ENCODE data around the gene RIMBP2. TPM values are rescaled to one million over a fixed set of nuclear protein-coding genes. Genes with fewer than 3 reads are reported as not detected.

Gene RIMBP2
- total RNA-seq, 1 donor from 2014 or later: not detected

DNA sequence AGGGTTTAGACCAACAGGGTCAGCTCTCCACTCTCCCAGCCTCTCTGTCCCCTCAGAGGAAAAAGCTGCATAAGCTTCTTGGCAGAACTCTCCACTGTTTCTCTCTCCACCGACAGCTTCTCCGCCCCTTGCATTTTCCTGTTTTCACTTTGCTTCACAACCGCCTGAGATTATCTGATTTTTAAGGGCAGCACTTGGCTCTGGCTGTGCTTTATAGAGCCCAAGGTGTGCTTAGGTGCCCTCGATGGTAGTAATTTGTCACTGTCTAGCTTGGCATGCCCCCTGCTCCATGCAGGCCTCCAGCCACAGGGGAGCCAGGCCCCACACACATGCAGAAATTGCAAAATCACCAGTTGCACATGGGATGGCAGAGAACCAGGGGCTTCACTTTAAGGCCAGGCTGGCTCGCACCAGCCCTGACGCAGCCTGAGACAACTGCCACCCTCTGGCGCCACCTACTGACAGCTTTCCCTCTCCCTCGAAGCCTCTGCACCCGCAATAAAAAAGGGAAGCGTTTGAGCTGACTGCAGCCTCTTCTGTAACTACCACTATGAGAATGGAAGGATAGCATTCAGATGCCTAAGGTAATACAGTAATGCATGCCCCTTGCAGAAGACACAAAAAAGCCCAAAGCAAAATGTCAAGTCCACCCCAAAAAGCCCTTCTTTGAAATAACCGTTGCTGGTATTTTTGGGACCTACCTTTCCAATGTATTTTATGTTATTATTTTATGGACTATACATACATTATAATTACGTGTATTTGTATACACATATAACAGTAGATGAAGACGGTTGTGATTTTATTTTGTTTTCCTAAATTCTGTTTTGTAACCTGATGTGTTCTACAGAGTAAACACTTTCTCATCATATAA is 32.0 kb upstream of the RIMBP2 start:
- H3K4me3 ChIP-seq: no peak overlapping the region
- DNase-seq: peak; percentile 79
- H3K4me1 ChIP-seq: peaks cover 4% of the 10 kb centered on the region
- H3K36me3 ChIP-seq: no peaks in the 10 kb centered on the region
- intact Hi-C loops (cut with micrococcal nuclease): loop anchor here (5.0 kb wide), 1 partner anchor 346 kb away; no protein-coding TSS in a partner anchor
- peak; percentile 88 for TF ChIP-seq CTCF (IDR thresholded peaks at IDR 0.05; ENCODE audit: borderline replicate concordance)
- H3K9me3 ChIP-seq (replicated peaks): peaks cover 3% of the 10 kb centered on the region
- H3K27ac ChIP-seq (replicated peaks): no peak overlapping the region
- peaks cover 84% of the 10 kb centered on the region for H3K27me3 ChIP-seq (ENCODE audit: low read depth)

DNA sequence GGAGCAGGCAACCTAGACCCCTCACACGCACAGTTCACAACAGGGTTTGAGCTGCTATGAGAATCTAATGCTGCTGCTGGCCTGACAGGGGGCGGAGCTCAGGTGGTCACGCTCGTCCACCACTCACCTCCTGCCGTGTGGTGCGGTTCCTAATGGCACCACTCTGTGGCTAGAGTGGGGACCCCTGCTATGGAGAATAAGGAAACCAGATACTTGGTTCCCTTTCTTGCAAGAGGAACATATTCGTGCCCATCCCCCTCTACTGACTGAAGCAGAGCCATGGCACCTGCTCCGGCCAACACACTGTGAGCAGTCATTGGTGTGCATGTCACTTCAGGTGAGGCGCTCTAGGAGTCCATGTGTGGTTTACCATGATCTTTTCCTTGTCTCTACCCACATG is 30.4 kb upstream of the RIMBP2 start:
- DNase-seq: no peak
- Histone ChIP-seq H3K4me1 (peaks cover 4% of the 10 kb centered on the region), H3K9me3 (replicated peaks) (peaks cover 3% of the 10 kb centered on the region), H3K27ac (replicated peaks) (no peak overlapping the region), H3K4me3 (no peak overlapping the region), H3K27me3 (ENCODE audit: low read depth) (peaks cover 72% of the 10 kb centered on the region), H3K36me3 (no peaks in the 10 kb centered on the region)
- intact Hi-C loops (cut with micrococcal nuclease): loop anchor here (5.0 kb wide), 1 partner anchor 344 kb away; no protein-coding TSS in a partner anchor
- TF ChIP-seq CTCF (IDR thresholded peaks at IDR 0.05; ENCODE audit: borderline replicate concordance): no peak

DNA sequence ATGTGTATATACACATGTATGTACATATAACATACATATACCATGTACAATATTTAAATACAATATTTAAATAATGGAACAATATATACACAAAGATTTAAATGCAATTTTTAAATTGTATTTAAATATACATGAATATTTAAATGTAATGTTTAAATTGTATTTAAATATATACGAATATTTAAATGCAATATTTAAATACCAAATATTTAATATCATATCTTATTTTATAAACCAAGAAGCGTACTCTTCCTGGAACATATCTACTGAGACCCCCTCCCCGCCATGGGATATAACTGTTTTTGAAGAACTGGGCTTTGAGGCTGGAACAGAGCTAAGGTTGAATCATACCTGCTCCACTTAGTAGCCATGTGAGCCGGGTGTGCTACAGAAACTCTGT is 29.8 kb upstream of the RIMBP2 start:
- peaks cover 4% of the 10 kb centered on the region for H3K4me1 ChIP-seq
- no peak for TF ChIP-seq CTCF (IDR thresholded peaks at IDR 0.05; ENCODE audit: borderline replicate concordance)
- intact Hi-C loops (cut with micrococcal nuclease): loop anchor here (5.0 kb wide), 1 partner anchor 344 kb away; no protein-coding TSS in a partner anchor
- no peak overlapping the region for H3K27ac ChIP-seq (replicated peaks)
- H3K4me3 ChIP-seq: no peak overlapping the region
- H3K9me3 ChIP-seq (replicated peaks): peaks cover 3% of the 10 kb centered on the region
- no peak for DNase-seq
- no peaks in the 10 kb centered on the region for H3K36me3 ChIP-seq
- H3K27me3 ChIP-seq (ENCODE audit: low read depth): peaks cover 67% of the 10 kb centered on the region

DNA sequence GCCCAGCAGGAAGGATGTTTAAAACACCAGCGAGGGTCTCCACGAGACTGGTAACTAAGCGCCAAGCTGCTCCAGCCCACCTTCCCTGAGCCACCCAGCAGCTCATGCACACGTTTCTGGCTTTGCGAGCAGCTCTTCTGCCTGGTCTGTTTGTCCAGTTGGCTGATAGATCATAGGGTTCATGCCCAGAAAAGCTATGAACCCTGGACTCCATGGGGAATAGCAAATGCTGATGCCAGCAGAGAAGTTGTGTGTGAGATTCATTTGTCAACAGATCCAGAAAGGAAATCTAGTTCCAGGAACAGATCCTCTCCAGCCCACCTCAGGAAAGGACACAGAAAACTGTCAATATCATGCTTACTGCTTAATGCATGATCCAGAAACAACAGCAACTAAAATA is 28.2 kb upstream of the RIMBP2 start:
- DNase-seq: no peak
- Histone ChIP-seq H3K4me3 (no peak overlapping the region), H3K27me3 (ENCODE audit: low read depth) (peaks cover 68% of the 10 kb centered on the region), H3K27ac (replicated peaks) (no peak overlapping the region), H3K4me1 (peaks cover 4% of the 10 kb centered on the region), H3K36me3 (no peaks in the 10 kb centered on the region), H3K9me3 (replicated peaks) (peaks cover 3% of the 10 kb centered on the region)
- TF ChIP-seq CTCF (IDR thresholded peaks at IDR 0.05; ENCODE audit: borderline replicate concordance): no peak
- intact Hi-C loops (cut with micrococcal nuclease): no loop called here

DNA sequence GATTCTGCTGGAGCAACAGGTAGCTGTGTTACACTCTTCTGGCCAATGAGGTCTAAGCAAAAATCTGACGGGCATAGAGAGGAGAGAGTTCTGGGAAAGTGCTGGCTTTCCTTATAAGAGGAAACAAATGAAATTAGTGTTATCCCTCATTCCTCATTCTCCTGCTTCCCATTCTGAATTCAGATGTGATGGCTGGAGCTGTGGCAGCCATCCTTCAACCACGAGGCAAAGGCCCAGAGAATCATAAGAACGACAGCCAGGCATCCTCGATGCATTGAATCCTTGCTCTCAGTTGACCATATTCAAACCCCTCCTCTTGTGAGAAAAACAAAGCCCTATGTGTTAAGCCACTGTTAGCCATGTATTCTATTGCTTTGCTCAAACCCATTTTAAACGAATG is 27.5 kb upstream of the RIMBP2 start:
- H3K27ac ChIP-seq (replicated peaks): no peak overlapping the region
- intact Hi-C loops (cut with micrococcal nuclease): no loop called here
- peaks cover 68% of the 10 kb centered on the region for H3K27me3 ChIP-seq (ENCODE audit: low read depth)
- H3K4me1 ChIP-seq: peaks cover 4% of the 10 kb centered on the region
- no peak for TF ChIP-seq CTCF (IDR thresholded peaks at IDR 0.05; ENCODE audit: borderline replicate concordance)
- H3K9me3 ChIP-seq (replicated peaks): peaks cover 9% of the 10 kb centered on the region
- DNase-seq: no peak
- no peak overlapping the region for H3K4me3 ChIP-seq
- H3K36me3 ChIP-seq: no peaks in the 10 kb centered on the region

All from left ventricle myocardium inferior (tissue), 1 donor.